KMS-11 (cell line): ENCODE results near the gene ISCA2.

Experiments used
- H2AFZ ChIP-seq: fragments of 200-600 bp; sonication (generic); 2 replicates; pipeline ENCODE4 v1.6.1; 2016; ENCODE audit warnings: antibody characterized with exemption, mixed run types, low read depth
- H3K27ac ChIP-seq: fragments of 200-600 bp; sonication (generic); 2 replicates; pipeline ENCODE4 v1.6.1; 2016; ENCODE audit warnings: mild to moderate bottlenecking, mixed run types
- H3K27me3 ChIP-seq: fragments of 200-600 bp; sonication (generic); 2 replicates; pipeline ENCODE4 v1.6.1; 2017; ENCODE audit warnings: mild to moderate bottlenecking, low read depth, mixed run types, moderate library complexity; ENCODE audit not compliant: insufficient read depth
- H3K36me3 ChIP-seq: fragments of 200-600 bp; sonication (generic); 2 replicates; pipeline ENCODE4 v1.6.1; 2017; ENCODE audit warnings: mild to moderate bottlenecking, mixed run types; ENCODE audit not compliant: insufficient read depth
- H3K4me1 ChIP-seq: fragments of 200-600 bp; sonication (generic); 2 replicates; pipeline ENCODE4 v1.6.1; 2016; ENCODE audit warnings: mild to moderate bottlenecking, low read depth, mixed run types; ENCODE audit not compliant: poor library complexity, severe bottlenecking
- H3K4me2 ChIP-seq: fragments of 200-600 bp; sonication (generic); 2 replicates; pipeline ENCODE4 v1.7.0; 2016; ENCODE audit warnings: mild to moderate bottlenecking, mixed run types
- H3K4me3 ChIP-seq: fragments of 200-600 bp; sonication (generic); IDR thresholded peaks from 2 replicates; pipeline ENCODE4 v1.6.1; 2017; ENCODE audit warnings: low read depth, low read length, mixed read lengths; ENCODE audit not compliant: insufficient read depth
- H3K79me2 ChIP-seq: fragments of 200-600 bp; sonication (generic); 2 replicates; pipeline ENCODE4 v1.6.1; 2016; ENCODE audit warnings: low read depth, mixed run types; ENCODE audit not compliant: insufficient read depth
- H3K9ac ChIP-seq: fragments of 200-600 bp; sonication (generic); 2 replicates; pipeline ENCODE4 v1.6.1; 2016; ENCODE audit warnings: mild to moderate bottlenecking, mixed run types
- H4K20me1 ChIP-seq: fragments of 200-600 bp; sonication (generic); 2 replicates; pipeline ENCODE4 v1.6.1; 2016; ENCODE audit warnings: mild to moderate bottlenecking, mixed run types; ENCODE audit not compliant: insufficient read depth
- CTCF ChIP-seq: fragments of 200-600 bp; sonication (generic); conservative IDR thresholded peaks from 2 replicates; pipeline ENCODE4 v1.6.1; 2017; ENCODE audit warnings: low read depth, mild to moderate bottlenecking, antibody characterized with exemption, low read length, moderate library complexity, mixed read lengths

Gene ISCA2

GRCh38 chr14:74503291-74503937 is 9.8 kb downstream of the ISCA2 start:
- no peak overlapping the region for H3K4me2 ChIP-seq
- TF ChIP-seq CTCF = no peak
- H2AFZ ChIP-seq = no peak overlapping the region
- H3K4me3 ChIP-seq = no peak overlapping the region
- no peaks in the 10 kb centered on the region for H4K20me1 ChIP-seq
- no peaks in the 10 kb centered on the region for H3K27me3 ChIP-seq
- H3K79me2 ChIP-seq = no peaks in the 10 kb centered on the region
- H3K4me1 ChIP-seq = no peaks in the 10 kb centered on the region
- H3K9ac ChIP-seq = no peak overlapping the region
- H3K36me3 ChIP-seq = no peaks in the 10 kb centered on the region
- H3K27ac ChIP-seq = no peak overlapping the region

GRCh38 chr14:74503938-74504335 is 10.4 kb downstream of the ISCA2 start:
- H3K36me3 ChIP-seq = no peaks in the 10 kb centered on the region
- no peaks in the 10 kb centered on the region for H3K27me3 ChIP-seq
- H3K27ac ChIP-seq = no peak overlapping the region
- no peak overlapping the region for H3K4me3 ChIP-seq
- H3K4me1 ChIP-seq = no peaks in the 10 kb centered on the region
- no peaks in the 10 kb centered on the region for H3K79me2 ChIP-seq
- no peaks in the 10 kb centered on the region for H4K20me1 ChIP-seq
- no peak for TF ChIP-seq CTCF
- H3K9ac ChIP-seq = no peak overlapping the region
- no peak overlapping the region for H3K4me2 ChIP-seq
- no peak overlapping the region for H2AFZ ChIP-seq

- no peak overlapping the region for H3K9ac ChIP-seq
- H3K4me1 ChIP-seq = no peaks in the 10 kb centered on the region
- no peaks in the 10 kb centered on the region for H3K79me2 ChIP-seq
- no peak for TF ChIP-seq CTCF
- no peak overlapping the region for H3K4me3 ChIP-seq
- H4K20me1 ChIP-seq = no peaks in the 10 kb centered on the region
- H3K4me2 ChIP-seq = no peak overlapping the region
- no peak overlapping the region for H3K27ac ChIP-seq
- no peaks in the 10 kb centered on the region; the same call in 1 of the 2 replicates for H3K27me3 ChIP-seq
- no peaks in the 10 kb centered on the region for H3K36me3 ChIP-seq
- H2AFZ ChIP-seq = no peak overlapping the region
Measured at GRCh38 chr14:74504412-74504811, 10.8 kb downstream of the ISCA2 start.

- no peak for TF ChIP-seq CTCF
- H3K4me3 ChIP-seq = no peak overlapping the region
- no peaks in the 10 kb centered on the region for H4K20me1 ChIP-seq
- H2AFZ ChIP-seq = no peak overlapping the region
- no peak overlapping the region for H3K9ac ChIP-seq
- no peak overlapping the region for H3K4me2 ChIP-seq
- no peaks in the 10 kb centered on the region for H3K36me3 ChIP-seq
- no peaks in the 10 kb centered on the region for H3K4me1 ChIP-seq
- peaks cover 5% of the 10 kb centered on the region; the same call in 1 of the 2 replicates for H3K27me3 ChIP-seq
- H3K27ac ChIP-seq = no peak overlapping the region
- no peaks in the 10 kb centered on the region for H3K79me2 ChIP-seq
Measured at GRCh38 chr14:74504874-74505720, 11.5 kb downstream of the ISCA2 start.
